SK-N-SH treated with all-trans-retinoic acid at 6 μM for 48 hours (cell line): ENCODE results near the gene TIMM13.
"Not testable (repeated sequence)": the region's sequence is repeated elsewhere in the genome, so short reads cannot be mapped to it uniquely, and the experiment has no call there.

Source experiments
- ATAC-seq: fragments of 200-7000 bp; cut with Tn5 transposase; 3 replicates; pipeline ENCODE4 v1.9.1; 2020; ENCODE audit warnings: mild to moderate bottlenecking, moderate library complexity
- ARNTL ChIP-seq: fragments of 450-650 bp; formaldehyde crosslinking; IDR thresholded peaks from 2 replicates; pipeline ENCODE4 v1.5.0; 2020; ENCODE audit warnings: low read depth, mild to moderate bottlenecking, moderate library complexity, borderline replicate concordance
- BACH2 ChIP-seq: fragments of 250-450 bp; sonication (Bioruptor Pico); IDR thresholded peaks from 2 replicates; pipeline ENCODE4 v1.9.0; 2021; ENCODE audit warnings: mild to moderate bottlenecking, borderline replicate concordance
- CSDC2 ChIP-seq: fragments of 250-450 bp; sonication (Bioruptor Pico); IDR thresholded peaks from 2 replicates; pipeline ENCODE4 v1.5.0; 2020; ENCODE audit warnings: mild to moderate bottlenecking, moderate library complexity
- CSRNP3 ChIP-seq: fragments of 250-450 bp; sonication (Bioruptor Pico); IDR thresholded peaks from 2 replicates; pipeline ENCODE4 v1.5.1; 2021; ENCODE audit warnings: mild to moderate bottlenecking, moderate library complexity
- ESRRG ChIP-seq: fragments of 250-450 bp; sonication (Bioruptor Pico); IDR thresholded peaks from 2 replicates; pipeline ENCODE4 v1.6.1; 2021; ENCODE audit warnings: mild to moderate bottlenecking
- GLIS3 ChIP-seq: fragments of 250-450 bp; sonication (Bioruptor Pico); IDR thresholded peaks from 2 replicates; pipeline ENCODE4 v1.5.0; 2020; ENCODE audit warnings: mild to moderate bottlenecking, moderate library complexity
- ISL1 ChIP-seq: fragments of 250-450 bp; sonication (Bioruptor Pico); IDR thresholded peaks from 2 replicates; pipeline ENCODE4 v2.1.2; 2022; ENCODE audit warnings: mild to moderate bottlenecking, moderate library complexity
- OSR1 ChIP-seq: fragments of 250-450 bp; sonication (Bioruptor Pico); IDR thresholded peaks from 2 replicates; pipeline ENCODE4 v1.8.0; 2022; ENCODE audit warnings: moderate library complexity, mild to moderate bottlenecking, inconsistent platforms
- PPARA ChIP-seq: fragments of 250-450 bp; sonication (Bioruptor Pico); IDR thresholded peaks from 2 replicates; pipeline ENCODE4 v1.5.0; 2020; ENCODE audit warnings: mild to moderate bottlenecking, borderline replicate concordance
- RARB ChIP-seq: fragments of 250-450 bp; sonication (Bioruptor Pico); IDR thresholded peaks from 2 replicates; pipeline ENCODE4 v1.8.0; 2021; ENCODE audit warnings: mild to moderate bottlenecking, moderate library complexity
- SNAI2 ChIP-seq: fragments of 250-450 bp; sonication (Bioruptor Pico); IDR thresholded peaks from 2 replicates; pipeline ENCODE4 v1.5.0; 2020; ENCODE audit warnings: mild to moderate bottlenecking, moderate library complexity
- TCF4 ChIP-seq: fragments of 250-450 bp; sonication (Bioruptor Pico); IDR thresholded peaks from 2 replicates; pipeline ENCODE4 v1.8.0; 2021; ENCODE audit warnings: mild to moderate bottlenecking, moderate library complexity, borderline replicate concordance
- TOX ChIP-seq: fragments of 250-450 bp; sonication (Bioruptor Pico); IDR thresholded peaks from 2 replicates; pipeline ENCODE4 v1.8.0; 2021; ENCODE audit warnings: mild to moderate bottlenecking, moderate library complexity, borderline replicate concordance
- ZC3H10 ChIP-seq: fragments of 250-450 bp; sonication (Bioruptor Pico); IDR thresholded peaks from 2 replicates; pipeline ENCODE4 v1.5.1; 2021; ENCODE audit warnings: mild to moderate bottlenecking, moderate library complexity
- ZFP3 ChIP-seq: fragments of 250-450 bp; sonication (Bioruptor Pico); IDR thresholded peaks from 2 replicates; pipeline ENCODE4 v1.5.0; 2020; ENCODE audit warnings: mild to moderate bottlenecking, moderate library complexity
- ZFP30 ChIP-seq: fragments of 450-650 bp; formaldehyde crosslinking; IDR thresholded peaks from 2 replicates; pipeline ENCODE4 v1.5.0; 2022; ENCODE audit warnings: mild to moderate bottlenecking, moderate library complexity
- ZNF565 ChIP-seq: fragments of 450-650 bp; formaldehyde crosslinking; conservative IDR thresholded peaks from 2 replicates; pipeline ENCODE4 v1.5.0; 2020; ENCODE audit warnings: low read depth, mild to moderate bottlenecking, moderate library complexity
- ZNF70 ChIP-seq: fragments of 450-650 bp; formaldehyde crosslinking; IDR thresholded peaks from 2 replicates; pipeline ENCODE4 v1.5.0; 2020; ENCODE audit warnings: mild to moderate bottlenecking, moderate library complexity
- ZNF8 ChIP-seq: fragments of 450-650 bp; formaldehyde crosslinking; IDR thresholded peaks from 2 replicates; pipeline ENCODE4 v1.5.0; 2020; ENCODE audit warnings: mild to moderate bottlenecking, moderate library complexity
- TF ChIP-seq, protein P1 (sequence below): fragments of 250-450 bp; sonication (Bioruptor Pico); IDR thresholded peaks from 2 replicates; pipeline ENCODE4 v1.5.0; 2020; ENCODE audit warnings: mild to moderate bottlenecking, moderate library complexity
- TF ChIP-seq, protein P2 (sequence below): fragments of 250-450 bp; sonication (Bioruptor Pico); IDR thresholded peaks from 2 replicates; pipeline ENCODE4 v1.8.0; 2020; ENCODE audit warnings: mild to moderate bottlenecking, moderate library complexity, borderline replicate concordance
- TF ChIP-seq, protein P3 (sequence below): fragments of 250-450 bp; sonication (Bioruptor Pico); IDR thresholded peaks from 2 replicates; pipeline ENCODE4 v1.5.1; 2020; ENCODE audit warnings: low read depth, mild to moderate bottlenecking, moderate library complexity

The TIMM13 gene

DNA sequence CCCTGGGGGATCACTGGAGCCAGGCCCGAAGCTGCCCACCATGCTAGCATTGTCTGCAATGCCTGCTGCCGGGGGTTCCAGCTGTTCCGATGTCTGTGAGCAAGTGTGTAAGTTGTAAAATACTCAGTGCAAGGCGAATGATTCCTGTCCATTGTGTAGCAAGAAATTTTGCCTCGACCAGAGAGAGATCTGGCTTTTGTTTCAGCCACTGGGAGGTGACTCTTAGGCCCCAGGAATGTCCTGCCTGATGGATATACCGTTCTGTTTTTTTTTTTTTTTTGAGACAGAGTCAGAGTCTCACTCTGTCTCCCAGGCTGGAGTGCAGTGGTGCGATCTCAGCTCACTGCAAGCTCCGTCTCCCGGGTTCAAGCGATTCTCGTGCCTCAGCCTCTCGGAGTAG is 41.2 kb upstream of the TIMM13 start:
- peak; percentile 44 for ATAC-seq
- TF ChIP-seq, protein P1, sequence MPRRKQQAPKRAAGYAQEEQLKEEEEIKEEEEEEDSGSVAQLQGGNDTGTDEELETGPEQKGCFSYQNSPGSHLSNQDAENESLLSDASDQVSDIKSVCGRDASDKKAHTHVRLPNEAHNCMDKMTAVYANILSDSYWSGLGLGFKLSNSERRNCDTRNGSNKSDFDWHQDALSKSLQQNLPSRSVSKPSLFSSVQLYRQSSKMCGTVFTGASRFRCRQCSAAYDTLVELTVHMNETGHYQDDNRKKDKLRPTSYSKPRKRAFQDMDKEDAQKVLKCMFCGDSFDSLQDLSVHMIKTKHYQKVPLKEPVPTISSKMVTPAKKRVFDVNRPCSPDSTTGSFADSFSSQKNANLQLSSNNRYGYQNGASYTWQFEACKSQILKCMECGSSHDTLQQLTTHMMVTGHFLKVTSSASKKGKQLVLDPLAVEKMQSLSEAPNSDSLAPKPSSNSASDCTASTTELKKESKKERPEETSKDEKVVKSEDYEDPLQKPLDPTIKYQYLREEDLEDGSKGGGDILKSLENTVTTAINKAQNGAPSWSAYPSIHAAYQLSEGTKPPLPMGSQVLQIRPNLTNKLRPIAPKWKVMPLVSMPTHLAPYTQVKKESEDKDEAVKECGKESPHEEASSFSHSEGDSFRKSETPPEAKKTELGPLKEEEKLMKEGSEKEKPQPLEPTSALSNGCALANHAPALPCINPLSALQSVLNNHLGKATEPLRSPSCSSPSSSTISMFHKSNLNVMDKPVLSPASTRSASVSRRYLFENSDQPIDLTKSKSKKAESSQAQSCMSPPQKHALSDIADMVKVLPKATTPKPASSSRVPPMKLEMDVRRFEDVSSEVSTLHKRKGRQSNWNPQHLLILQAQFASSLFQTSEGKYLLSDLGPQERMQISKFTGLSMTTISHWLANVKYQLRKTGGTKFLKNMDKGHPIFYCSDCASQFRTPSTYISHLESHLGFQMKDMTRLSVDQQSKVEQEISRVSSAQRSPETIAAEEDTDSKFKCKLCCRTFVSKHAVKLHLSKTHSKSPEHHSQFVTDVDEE (CRISPR knock-in tag): no peak
- no peak for TF ChIP-seq ZNF70
- TF ChIP-seq, protein P2, sequence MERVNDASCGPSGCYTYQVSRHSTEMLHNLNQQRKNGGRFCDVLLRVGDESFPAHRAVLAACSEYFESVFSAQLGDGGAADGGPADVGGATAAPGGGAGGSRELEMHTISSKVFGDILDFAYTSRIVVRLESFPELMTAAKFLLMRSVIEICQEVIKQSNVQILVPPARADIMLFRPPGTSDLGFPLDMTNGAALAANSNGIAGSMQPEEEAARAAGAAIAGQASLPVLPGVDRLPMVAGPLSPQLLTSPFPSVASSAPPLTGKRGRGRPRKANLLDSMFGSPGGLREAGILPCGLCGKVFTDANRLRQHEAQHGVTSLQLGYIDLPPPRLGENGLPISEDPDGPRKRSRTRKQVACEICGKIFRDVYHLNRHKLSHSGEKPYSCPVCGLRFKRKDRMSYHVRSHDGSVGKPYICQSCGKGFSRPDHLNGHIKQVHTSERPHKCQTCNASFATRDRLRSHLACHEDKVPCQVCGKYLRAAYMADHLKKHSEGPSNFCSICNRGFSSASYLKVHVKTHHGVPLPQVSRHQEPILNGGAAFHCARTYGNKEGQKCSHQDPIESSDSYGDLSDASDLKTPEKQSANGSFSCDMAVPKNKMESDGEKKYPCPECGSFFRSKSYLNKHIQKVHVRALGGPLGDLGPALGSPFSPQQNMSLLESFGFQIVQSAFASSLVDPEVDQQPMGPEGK (CRISPR knock-in tag): no peak
- no peak for TF ChIP-seq ZFP30
- no peak for TF ChIP-seq ISL1
- no peak for TF ChIP-seq RARB (CRISPR knock-in tag)
- TF ChIP-seq ZNF565 (CRISPR knock-in tag): no peak
- no peak for TF ChIP-seq CSRNP3
- TF ChIP-seq OSR1 (CRISPR knock-in tag): no peak
- TF ChIP-seq ZC3H10 (CRISPR knock-in tag): no peak
- TF ChIP-seq TCF4 (CRISPR knock-in tag): no peak
- TF ChIP-seq PPARA (CRISPR knock-in tag): no peak
- TF ChIP-seq TOX (CRISPR knock-in tag): no peak
- TF ChIP-seq SNAI2 (CRISPR knock-in tag): no peak
- no peak for TF ChIP-seq CSDC2
- TF ChIP-seq ZNF8 (CRISPR knock-in tag): no peak
- TF ChIP-seq ESRRG (CRISPR knock-in tag): no peak
- TF ChIP-seq GLIS3 (CRISPR knock-in tag): no peak
- no peak for TF ChIP-seq BACH2 (CRISPR knock-in tag)
- no peak for TF ChIP-seq ARNTL
- TF ChIP-seq, all 23 proteins: peak for 0

DNA sequence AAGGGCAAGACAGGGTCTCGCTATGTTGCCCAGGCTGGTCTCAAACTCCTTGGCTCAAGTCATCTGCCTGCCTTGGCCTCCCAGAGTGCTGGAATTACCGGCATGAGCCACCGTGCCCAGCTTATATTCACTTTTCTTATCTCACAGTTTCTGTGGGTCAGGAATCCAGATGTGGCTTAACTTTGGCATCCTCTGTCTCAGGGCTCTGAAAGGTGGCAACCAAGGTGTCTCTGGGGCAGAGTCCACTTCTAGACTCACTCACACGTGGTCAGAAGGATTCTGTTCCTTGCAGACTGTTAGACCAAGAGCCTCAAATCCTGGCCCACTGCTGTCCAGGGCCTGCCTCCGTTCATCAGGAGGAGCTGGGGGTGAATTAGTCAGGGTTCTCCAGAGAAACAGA is 37.0 kb upstream of the TIMM13 start:
- TF ChIP-seq SNAI2 (CRISPR knock-in tag): no peak
- TF ChIP-seq BACH2 (CRISPR knock-in tag): no peak
- no peak for TF ChIP-seq CSRNP3
- TF ChIP-seq, protein P2 (CRISPR knock-in tag): no peak
- TF ChIP-seq ZNF70: no peak
- no peak for TF ChIP-seq ZFP30
- no peak for TF ChIP-seq OSR1 (CRISPR knock-in tag)
- TF ChIP-seq, protein P1 (CRISPR knock-in tag): no peak
- TF ChIP-seq, protein P3, sequence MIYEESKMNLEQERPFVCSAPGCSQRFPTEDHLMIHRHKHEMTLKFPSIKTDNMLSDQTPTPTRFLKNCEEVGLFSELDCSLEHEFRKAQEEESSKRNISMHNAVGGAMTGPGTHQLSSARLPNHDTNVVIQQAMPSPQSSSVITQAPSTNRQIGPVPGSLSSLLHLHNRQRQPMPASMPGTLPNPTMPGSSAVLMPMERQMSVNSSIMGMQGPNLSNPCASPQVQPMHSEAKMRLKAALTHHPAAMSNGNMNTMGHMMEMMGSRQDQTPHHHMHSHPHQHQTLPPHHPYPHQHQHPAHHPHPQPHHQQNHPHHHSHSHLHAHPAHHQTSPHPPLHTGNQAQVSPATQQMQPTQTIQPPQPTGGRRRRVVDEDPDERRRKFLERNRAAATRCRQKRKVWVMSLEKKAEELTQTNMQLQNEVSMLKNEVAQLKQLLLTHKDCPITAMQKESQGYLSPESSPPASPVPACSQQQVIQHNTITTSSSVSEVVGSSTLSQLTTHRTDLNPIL: no peak
- TF ChIP-seq CSDC2: no peak
- TF ChIP-seq RARB (CRISPR knock-in tag): no peak
- TF ChIP-seq ZFP3 (CRISPR knock-in tag): no peak
- TF ChIP-seq ESRRG (CRISPR knock-in tag): no peak
- TF ChIP-seq TCF4 (CRISPR knock-in tag): no peak
- no peak for TF ChIP-seq ZC3H10 (CRISPR knock-in tag)
- TF ChIP-seq, all 23 proteins: peak for 0
- no peak for ATAC-seq

DNA sequence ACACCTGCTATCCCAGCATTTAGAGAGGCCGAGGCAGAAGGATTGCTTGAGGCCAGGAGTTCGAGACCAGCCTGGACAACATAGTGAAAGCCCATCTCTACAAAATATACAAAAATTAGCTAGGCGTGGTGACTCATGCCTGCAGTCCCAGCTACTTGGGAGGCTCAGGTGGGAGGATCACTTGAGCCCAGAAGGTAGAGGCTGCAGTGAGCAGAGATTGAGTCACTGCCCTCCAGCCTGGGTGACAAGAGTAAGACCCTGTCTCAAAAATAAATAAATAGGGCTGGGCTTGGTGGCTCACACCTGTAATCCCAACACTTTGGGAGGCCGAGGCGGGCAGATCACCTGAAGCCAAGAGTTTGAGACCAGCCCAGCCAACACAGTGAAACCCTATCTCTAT is 36.3 kb upstream of the TIMM13 start:
- ATAC-seq: not testable (repeated sequence)
